Measurements from ENCODE around the gene TSPAN5.
A peak's percentile ranks its signal among the peaks of the same experiment; 100 is the strongest.
"Not testable (repeated sequence)": the region's sequence is repeated elsewhere in the genome, so short reads cannot be mapped to it uniquely, and the experiment has no call there.

TSPAN5 gene

GRCh38 chr4:98503676-98504075 is 154.7 kb downstream of the TSPAN5 start:
- DNase-seq (ENCODE audit: low read depth in 4 of 4, low spot score in 1 of 4): no peak

- no peak for DNase-seq (ENCODE audit: low read depth in 4 of 4, low spot score in 1 of 4)
Observed at GRCh38 chr4:98502624-98503023, 155.8 kb downstream of the TSPAN5 start.

GRCh38 chr4:98502031-98502430 is 156.4 kb downstream of the TSPAN5 start:
- DNase-seq (ENCODE audit: low read depth in 4 of 4, low spot score in 1 of 4): no peak

- DNase-seq (ENCODE audit: low read depth in 4 of 4, low spot score in 1 of 4): no peak
Observed at GRCh38 chr4:98501383-98501782, 157.0 kb downstream of the TSPAN5 start.

- DNase-seq (ENCODE audit: low read depth in 4 of 4, low spot score in 1 of 4): no peak
Observed at GRCh38 chr4:98498774-98499173, 159.6 kb downstream of the TSPAN5 start.

- no peak for DNase-seq (ENCODE audit: low read depth in 4 of 4, low spot score in 1 of 4)
Observed at GRCh38 chr4:98496152-98496845, 162.1 kb downstream of the TSPAN5 start.

GRCh38 chr4:98493296-98493695 is 165.1 kb downstream of the TSPAN5 start:
- no peak for DNase-seq (ENCODE audit: low read depth in 4 of 4, low spot score in 1 of 4)

GRCh38 chr4:98491899-98492559 is 166.4 kb downstream of the TSPAN5 start:
- DNase-seq (ENCODE audit: low read depth in 4 of 4, low spot score in 1 of 4): no peak

GRCh38 chr4:98490251-98490650 is 168.2 kb downstream of the TSPAN5 start:
- no peak for DNase-seq (ENCODE audit: low read depth in 4 of 4, low spot score in 1 of 4)

- peak in 1 of 4 experiments; percentile 6 for DNase-seq (ENCODE audit: low read depth in 4 of 4, low spot score in 1 of 4)
Observed at GRCh38 chr4:98485816-98486345, 172.5 kb downstream of the TSPAN5 start.

GRCh38 chr4:98484031-98484430 is 174.4 kb downstream of the TSPAN5 start:
- no peak for DNase-seq (ENCODE audit: low read depth in 4 of 4, low spot score in 1 of 4)

GRCh38 chr4:98482847-98483806 is 175.3 kb downstream of the TSPAN5 start:
- DNase-seq (ENCODE audit: low read depth in 4 of 4, low spot score in 1 of 4): peak; percentile 10 to 28 (median 22)

GRCh38 chr4:98482503-98482846 is 175.9 kb downstream of the TSPAN5 start:
- DNase-seq (ENCODE audit: low read depth in 4 of 4, low spot score in 1 of 4): no peak

GRCh38 chr4:98481167-98481566 is 177.2 kb downstream of the TSPAN5 start:
- DNase-seq (ENCODE audit: low read depth in 4 of 4, low spot score in 1 of 4): no peak

- DNase-seq (ENCODE audit: low read depth in 4 of 4, low spot score in 1 of 4): no peak
Observed at GRCh38 chr4:98480535-98480934, 177.9 kb downstream of the TSPAN5 start.

- not testable (repeated sequence) for DNase-seq (ENCODE audit: low read depth in 4 of 4, low spot score in 1 of 4)
Observed at GRCh38 chr4:98479590-98479989, 178.8 kb downstream of the TSPAN5 start.

- DNase-seq (ENCODE audit: low read depth in 4 of 4, low spot score in 1 of 4): no peak
Observed at GRCh38 chr4:98476891-98477290, 181.5 kb downstream of the TSPAN5 start.

- no peak for DNase-seq (ENCODE audit: low read depth in 4 of 4, low spot score in 1 of 4)
Observed at GRCh38 chr4:98474408-98474844, 184.0 kb downstream of the TSPAN5 start.

- DNase-seq (ENCODE audit: low read depth in 4 of 4, low spot score in 1 of 4): no peak
Observed at GRCh38 chr4:98473046-98473445, 185.4 kb downstream of the TSPAN5 start.

GRCh38 chr4:98470831-98471230 is 187.6 kb downstream of the TSPAN5 start:
- no peak for DNase-seq (ENCODE audit: low read depth in 4 of 4, low spot score in 1 of 4)

GRCh38 chr4:98470366-98470765 is 188.0 kb downstream of the TSPAN5 start:
- DNase-seq (ENCODE audit: low read depth in 4 of 4, low spot score in 1 of 4): no peak
